CD14-positive monocyte (primary cell): Measurements from ENCODE around the gene TANC1. TPM values are rescaled to one million over a fixed set of nuclear protein-coding genes. Genes with fewer than 3 reads are reported as not detected.

ENCODE experiments used
- DNase-seq, 3 donors: peaks; one replicate each; pipeline ENCODE4 v3.0.0-alpha.2; 2011 to 2022
- H2AFZ ChIP-seq: 2 replicates; pipeline ENCODE4 v1.6.0; 2012; ENCODE audit warnings: mild to moderate bottlenecking, low read depth, low read length, inconsistent platforms; ENCODE audit not compliant: insufficient read depth, poor library complexity, severe bottlenecking
- H3K27ac ChIP-seq, 2 donors: 1 replicate in 1 of 2; 2 replicates in 1 of 2; pipeline ENCODE4 v1.5.1; 2012 to 2013; ENCODE audit warnings: low read length in 2 of 2, control low read depth in 1 of 2, inconsistent platforms in 1 of 2, low read depth in 1 of 2, mild to moderate bottlenecking in 1 of 2
- H3K27me3 ChIP-seq, 2 donors: one replicate each; pipeline versions ENCODE4 v1.6.0 to v1.6.1; 2011 to 2013; ENCODE audit warnings: low read length in 2 of 2; ENCODE audit not compliant: control insufficient read depth in 2 of 2, insufficient read depth in 2 of 2
- H3K36me3 ChIP-seq, 2 donors: replicated peaks in 1 of 2; 1 replicate in 1 of 2; 2 replicates in 1 of 2; pipeline versions ENCODE4 v1.5.1 to v1.6.1; 2012 to 2013; ENCODE audit warnings: low read length in 2 of 2, control low read depth in 1 of 2, inconsistent platforms in 1 of 2, mild to moderate bottlenecking in 1 of 2; ENCODE audit not compliant: insufficient read depth in 2 of 2, control insufficient read depth in 1 of 2
- H3K4me1 ChIP-seq, 2 donors: 1 replicate in 1 of 2; 2 replicates in 1 of 2; pipeline versions ENCODE4 v1.5.1 to v1.6.1; 2012 to 2013; ENCODE audit warnings: low read length in 2 of 2, control low read depth in 1 of 2, inconsistent platforms in 1 of 2, mild to moderate bottlenecking in 1 of 2, moderate library complexity in 1 of 2; ENCODE audit not compliant: insufficient read depth in 2 of 2, control insufficient read depth in 1 of 2
- H3K4me2 ChIP-seq: replicated peaks from 2 replicates; pipeline ENCODE3; 2012; ENCODE audit warnings: low read length, moderate library complexity, mild to moderate bottlenecking; ENCODE audit not compliant: poor library complexity, severe bottlenecking; ENCODE audit errors: extremely low read depth
- H3K4me3 ChIP-seq, 3 experiments: fragments of 200-600 bp in 1 of 3; sonication (generic) in 1 of 3; replicated peaks in 1 of 3; 1 replicate in 2 of 3; 2 replicates in 1 of 3; pipeline ENCODE4 v1.5.1; 2011 to 2013; ENCODE audit warnings: low read length in 3 of 3, mild to moderate bottlenecking in 3 of 3, control low read depth in 2 of 3, low read depth in 2 of 3, inconsistent platforms in 1 of 3, moderate library complexity in 1 of 3
- H3K79me2 ChIP-seq: 2 replicates; pipeline ENCODE4 v1.6.0; 2012; ENCODE audit warnings: mild to moderate bottlenecking, control low read depth, inconsistent platforms, low read length, moderate library complexity; ENCODE audit not compliant: insufficient read depth
- H3K9ac ChIP-seq: 2 replicates; pipeline ENCODE4 v1.6.0; 2017; ENCODE audit warnings: low read length, mild to moderate bottlenecking; ENCODE audit not compliant: insufficient read depth, poor library complexity, severe bottlenecking
- H3K9me3 ChIP-seq, 2 donors: replicated peaks in 1 of 2; 1 replicate in 1 of 2; 2 replicates in 1 of 2; pipeline versions ENCODE4 v1.5.1 to v1.6.1; 2012 to 2013; ENCODE audit warnings: low read length in 2 of 2, control low read depth in 1 of 2; ENCODE audit not compliant: control insufficient read depth in 1 of 2, insufficient read depth in 1 of 2
- H4K20me1 ChIP-seq: 2 replicates; pipeline ENCODE4 v1.6.0; 2012; ENCODE audit warnings: mild to moderate bottlenecking, low read length, control low read depth, moderate library complexity; ENCODE audit not compliant: insufficient read depth
- H3K27ac Mint-ChIP-seq, 7 donors: one replicate each; pipeline ENCODE4 v1.8.0; 2020; ENCODE audit warnings: mild to moderate bottlenecking in 7 of 7, mixed read lengths in 7 of 7, moderate library complexity in 6 of 7, inconsistent platforms in 2 of 7
- H3K27me3 Mint-ChIP-seq, 3 donors: one replicate each; pipeline ENCODE4 v1.8.0; 2021 to 2022; ENCODE audit warnings: low read depth in 3 of 3, mild to moderate bottlenecking in 3 of 3, mixed read lengths in 3 of 3, moderate library complexity in 3 of 3, inconsistent platforms in 1 of 3
- H3K36me3 Mint-ChIP-seq, 2 donors: one replicate each; pipeline ENCODE4 v1.8.0; 2020; ENCODE audit warnings: mixed read lengths in 2 of 2, inconsistent platforms in 1 of 2, mild to moderate bottlenecking in 1 of 2
- H3K4me1 Mint-ChIP-seq: one replicate; pipeline ENCODE4 v1.8.0; 2020; ENCODE audit warnings: mild to moderate bottlenecking, mixed read lengths
- H3K4me3 Mint-ChIP-seq, 2 donors: one replicate each; pipeline ENCODE4 v1.8.0; 2020; ENCODE audit warnings: mild to moderate bottlenecking in 2 of 2, mixed read lengths in 2 of 2, moderate library complexity in 1 of 2
- H3K9me3 Mint-ChIP-seq, 7 donors: one replicate each; pipeline ENCODE4 v1.8.0; 2020 to 2022; ENCODE audit warnings: mixed read lengths in 7 of 7, mild to moderate bottlenecking in 6 of 7, moderate library complexity in 6 of 7, inconsistent platforms in 2 of 7
- WGBS: methylation state at CpG from one replicate; pipeline ENCODE4 v1.1.5; 2013; ENCODE audit warnings: missing lambda C conversion rate; ENCODE audit not compliant: insufficient coverage; 5-methylcytosine and 5-hydroxymethylcytosine counted together
- intact Hi-C, 2 donors: fragments of 100-400 bp; cut with micrococcal nuclease; formaldehyde crosslinking; loops; one replicate each; pipeline versions ENCODE4 v1.15.0 to v1.15.1; 2023
- polyA plus RNA-seq, 3 donors: library from polyadenylated mRNA; depleted of rRNA in 1 of 3; unstranded in 2 of 3; stranded (reverse) in 1 of 3; fragments of 300-500 nt in 2 of 3; fragments of >200 nt in 1 of 3; fragmentation: Illumina TruSeq in 2 of 3; gene quantifications; 1 replicate in 2 of 3; 2 replicates in 1 of 3; pipeline ENCODE4 v1.2.3, GENCODE V29; 2012 to 2021
- TF ChIP-seq, protein P1 (sequence below): fragments of 200-600 bp; IDR thresholded peaks from one replicate; pipeline ENCODE4 v1.8.0; 2022; ENCODE audit warnings: antibody characterized with exemption, mild to moderate bottlenecking

Gene TANC1
- polyA plus RNA-seq, 3 donors, result 0.04 TPM; not detected in 2

DNA sequence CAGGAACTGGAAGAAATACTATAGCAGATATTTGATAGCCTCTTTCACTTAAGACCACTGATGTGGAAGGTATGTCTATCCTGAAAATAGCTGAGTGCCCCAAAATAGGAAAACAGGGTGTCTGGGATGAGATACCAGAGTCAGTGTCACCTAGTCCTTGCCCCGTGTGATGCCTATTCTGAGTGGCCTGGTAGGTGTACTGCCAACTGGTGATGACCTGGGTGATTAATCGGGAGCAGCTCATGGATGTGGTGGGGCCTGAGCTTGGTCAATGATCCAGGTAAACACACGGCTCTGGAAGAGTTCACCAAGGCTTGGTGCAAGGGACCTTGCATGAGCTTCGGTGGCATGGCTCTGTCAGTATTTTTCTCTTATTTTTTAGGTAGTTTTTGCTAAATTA, 95.2 kb downstream of the TANC1 start:
- Histone ChIP-seq H3K79me2 (no peaks in the 10 kb centered on the region), H2AFZ (no peak overlapping the region), H3K9ac (no peak overlapping the region), H3K36me3 (no peaks in the 10 kb centered on the region), H3K27ac (no peak overlapping the region), H3K4me3 (no peak overlapping the region), H3K4me1 (no peaks in the 10 kb centered on the region), H3K27me3 (no peaks in the 10 kb centered on the region), H3K9me3 (no peaks in the 10 kb centered on the region), H3K4me2 (no peak overlapping the region), H4K20me1 (no peaks in the 10 kb centered on the region)
- no peak for DNase-seq
- Mint-ChIP-seq H3K4me1 (no peaks in the 10 kb centered on the region), H3K9me3 (peaks cover 0 to 1% (median 0%) of the 10 kb centered on the region in 7 donors), H3K27me3 (no peaks in the 10 kb centered on the region), H3K27ac (no peak overlapping the region), H3K4me3 (no peak overlapping the region), H3K36me3 (no peaks in the 10 kb centered on the region)
- intact Hi-C loops, result no loop called here
- 90% methylated on average over 3 of the region's 4 CpGs for WGBS
- TF ChIP-seq, protein P1, sequence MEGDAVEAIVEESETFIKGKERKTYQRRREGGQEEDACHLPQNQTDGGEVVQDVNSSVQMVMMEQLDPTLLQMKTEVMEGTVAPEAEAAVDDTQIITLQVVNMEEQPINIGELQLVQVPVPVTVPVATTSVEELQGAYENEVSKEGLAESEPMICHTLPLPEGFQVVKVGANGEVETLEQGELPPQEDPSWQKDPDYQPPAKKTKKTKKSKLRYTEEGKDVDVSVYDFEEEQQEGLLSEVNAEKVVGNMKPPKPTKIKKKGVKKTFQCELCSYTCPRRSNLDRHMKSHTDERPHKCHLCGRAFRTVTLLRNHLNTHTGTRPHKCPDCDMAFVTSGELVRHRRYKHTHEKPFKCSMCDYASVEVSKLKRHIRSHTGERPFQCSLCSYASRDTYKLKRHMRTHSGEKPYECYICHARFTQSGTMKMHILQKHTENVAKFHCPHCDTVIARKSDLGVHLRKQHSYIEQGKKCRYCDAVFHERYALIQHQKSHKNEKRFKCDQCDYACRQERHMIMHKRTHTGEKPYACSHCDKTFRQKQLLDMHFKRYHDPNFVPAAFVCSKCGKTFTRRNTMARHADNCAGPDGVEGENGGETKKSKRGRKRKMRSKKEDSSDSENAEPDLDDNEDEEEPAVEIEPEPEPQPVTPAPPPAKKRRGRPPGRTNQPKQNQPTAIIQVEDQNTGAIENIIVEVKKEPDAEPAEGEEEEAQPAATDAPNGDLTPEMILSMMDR, result no peak

- 90% methylated on average over 2 of the region's 5 CpGs for WGBS
- intact Hi-C loops, result no loop called here
- Histone ChIP-seq H3K27me3 (no peaks in the 10 kb centered on the region), H4K20me1 (no peaks in the 10 kb centered on the region), H3K4me1 (no peaks in the 10 kb centered on the region), H3K9ac (no peak overlapping the region), H2AFZ (peak overlapping the region; percentile 37), H3K27ac (no peak overlapping the region), H3K4me3 (no peak overlapping the region), H3K36me3 (no peaks in the 10 kb centered on the region), H3K4me2 (no peak overlapping the region), H3K9me3 (no peaks in the 10 kb centered on the region), H3K79me2 (no peaks in the 10 kb centered on the region)
- no peak for DNase-seq
- no peaks in the 10 kb centered on the region for H3K4me1 Mint-ChIP-seq
- H3K4me3 Mint-ChIP-seq, result no peak overlapping the region
- H3K27me3 Mint-ChIP-seq, result no peaks in the 10 kb centered on the region
- no peaks in the 10 kb centered on the region for H3K36me3 Mint-ChIP-seq
- peaks cover 0 to 1% (median 0%) of the 10 kb centered on the region in 7 donors for H3K9me3 Mint-ChIP-seq
- H3K27ac Mint-ChIP-seq, result no peak overlapping the region
- TF ChIP-seq, protein P1, result no peak
These were observed 96.2 kb downstream of the TANC1 start for GRCh38 chr2:159064446-159065301.
